Measurements from ENCODE around the gene UVRAG.

- TF ChIP-seq POLR2AphosphoS5 (IDR thresholded peaks at IDR 0.05; ENCODE audit: insufficient read depth in 1 of 2, low read depth in 1 of 2) (no peak), POLR2A (IDR thresholded peaks at IDR 0.05) (no peak)
These were observed 375.4 kb downstream of the UVRAG start for GRCh38 chr11:76190376-76190775.
